Heart right ventricle (tissue), 16 donors: ENCODE results near the gene TMEM239. TPM values are rescaled to one million over a fixed set of nuclear protein-coding genes. Genes with fewer than 3 reads are reported as not detected.

Experiments
- ATAC-seq, 8 donors: fragments of 200-7000 bp; cut with Tn5 transposase; one replicate each; pipeline ENCODE4 v1.9.1; 2020; ENCODE audit warnings: mild to moderate bottlenecking in 8 of 8, moderate library complexity in 8 of 8, moderate number of reproducible peaks in 1 of 8
- DNase-seq, 2 donors: peaks; one replicate each; pipeline ENCODE4 v3.0.0-alpha.2; 2020
- H3K27ac ChIP-seq, 10 donors: fragments of 200-600 bp; sonication (generic) in 2 of 10; one replicate each; pipeline versions ENCODE4 v1.5.0 to v1.8.0; 2020 to 2022; ENCODE audit warnings: mild to moderate bottlenecking in 3 of 10
- H3K27me3 ChIP-seq, 7 donors: fragments of 200-600 bp; one replicate each; pipeline ENCODE4 v1.8.0; 2021 to 2022; ENCODE audit warnings: mild to moderate bottlenecking in 2 of 7
- H3K36me3 ChIP-seq, 9 donors: fragments of 200-600 bp; sonication (generic) in 1 of 9; one replicate each; pipeline versions ENCODE4 v1.5.0 to v1.8.0; 2020 to 2022; ENCODE audit warnings: mild to moderate bottlenecking in 2 of 9
- H3K4me1 ChIP-seq, 9 donors: fragments of 200-600 bp; sonication (generic) in 1 of 9; one replicate each; pipeline versions ENCODE4 v1.5.0 to v1.8.0; 2020 to 2022; ENCODE audit warnings: mild to moderate bottlenecking in 4 of 9
- H3K4me3 ChIP-seq, 10 donors: fragments of 200-600 bp; sonication (generic) in 2 of 10; one replicate each; pipeline versions ENCODE4 v1.5.0 to v1.8.0; 2020 to 2022; ENCODE audit warnings: mild to moderate bottlenecking in 7 of 10, moderate library complexity in 2 of 10
- H3K9me3 ChIP-seq, 11 donors: fragments of 200-600 bp in 10 of 11; sonication (generic) in 2 of 11; one replicate each; pipeline versions ENCODE4 v1.5.0 to v1.8.0; 2013 to 2022; ENCODE audit warnings: mild to moderate bottlenecking in 2 of 11, control low read depth in 1 of 11, moderate library complexity in 1 of 11
- WGBS, 2 donors: extraction: QIAGEN DNeasy Blood & Tissue Kit; methylation state at CpG; one replicate each; pipeline ENCODE4 v1.1.7; 2013; ENCODE audit warnings: inconsistent platforms in 1 of 2; 5-methylcytosine and 5-hydroxymethylcytosine counted together
- intact Hi-C, 10 donors: fragments of 100-400 bp; cut with DNase I; formaldehyde crosslinking; loops; one replicate each; pipeline versions ENCODE4 v1.11.1 to v1.14.2; 2022
- polyA plus RNA-seq, 2 donors: library from polyadenylated mRNA; stranded (reverse); fragments of 200-250 nt; gene quantifications; one replicate each; pipeline ENCODE4 v1.2.3, GENCODE V29; 2013
- total RNA-seq, 10 donors: library from RNA; stranded (reverse); fragmentation: NEBNext Ultra II Directional in 3 of 10; extraction: Animal tissue kit (Norgen Biotek cat#: 25700) in 3 of 10; gene quantifications; one replicate each; pipeline versions ENCODE4 v1.2.1 to v1.2.4, GENCODE V29; 2021 to 2023
- TF ChIP-seq, protein P1 (sequence below), 9 donors: fragments of 200-600 bp; sonication (generic) in 2 of 9; IDR thresholded peaks; one replicate each; pipeline versions ENCODE4 v1.5.0 to v1.8.0; 2021 to 2022; ENCODE audit warnings: antibody characterized with exemption in 9 of 9, mild to moderate bottlenecking in 5 of 9, moderate library complexity in 1 of 9
- donor health status: Arrhythmogenic right ventricular cardiomyopathy.
- donor health status: ischemic (EF 13 %, LVEDD 7.1; RV severe dilation, severe dysfunction).
- donor health status: healthy with polysubstance abuse.
- donor health status: DM: no; HTN: yes; CAD: no.
- donor health status: DM: no; HTN: no; CAD: no.
- donor health status: ischemic (EF 25% LVEDD 6.9; RV normal size, moderate dysfunction).
- donor health status: ischemic (EF 25% LVEDD 5.7; RV mildly dilated, moderate dysfunction).
- donor health status: healthy.
- donor health status: DM: yes; HTN: yes; CAD: no.
- donor health status: Ischemic cardiomyopathy.
- donor health status: ischemic (EF 35%, LVEDD 5.7; RV mildly dilated, moderate dysfunction).
- donor health status: nonischemic (EF 11% LVEDD 7.7; RV severe dilation, severe dysfunction).
- donor health status: DM: yes; HTN: yes; CAD: no.
- donor health status: PGD.
- donor health status: ischemic (EF 29% LVEDD 5.4; RV normal size, mild dysfunction).
- donor health status: nonischemic (EF 23%, LVEDD 6.1; RV moderate dilation, normal function).

Gene TMEM239
- total and polyA plus RNA-seq, 12 donors, result not detected

- H3K9me3 ChIP-seq, result no peaks in the 10 kb centered on the region
- no peak overlapping the region for H3K4me3 ChIP-seq
- WGBS, 2 donors, result 97% methylated on average over 19 of the region's 19 CpGs
- no peak for DNase-seq
- intact Hi-C loops, result loop anchor here in 1 of 10 donors (5.0 kb wide), 1 partner anchor 76 kb away; no protein-coding TSS in a partner anchor
- no peak overlapping the region for H3K27ac ChIP-seq
- H3K27me3 ChIP-seq, result no peaks in the 10 kb centered on the region
- H3K4me1 ChIP-seq, result peaks cover 0 to 23% (median 18%) of the 10 kb centered on the region in 9 donors
- peaks cover 0 to 39% (median 0%) of the 10 kb centered on the region in 9 donors for H3K36me3 ChIP-seq
- ATAC-seq, result no peak
- TF ChIP-seq, protein P1, sequence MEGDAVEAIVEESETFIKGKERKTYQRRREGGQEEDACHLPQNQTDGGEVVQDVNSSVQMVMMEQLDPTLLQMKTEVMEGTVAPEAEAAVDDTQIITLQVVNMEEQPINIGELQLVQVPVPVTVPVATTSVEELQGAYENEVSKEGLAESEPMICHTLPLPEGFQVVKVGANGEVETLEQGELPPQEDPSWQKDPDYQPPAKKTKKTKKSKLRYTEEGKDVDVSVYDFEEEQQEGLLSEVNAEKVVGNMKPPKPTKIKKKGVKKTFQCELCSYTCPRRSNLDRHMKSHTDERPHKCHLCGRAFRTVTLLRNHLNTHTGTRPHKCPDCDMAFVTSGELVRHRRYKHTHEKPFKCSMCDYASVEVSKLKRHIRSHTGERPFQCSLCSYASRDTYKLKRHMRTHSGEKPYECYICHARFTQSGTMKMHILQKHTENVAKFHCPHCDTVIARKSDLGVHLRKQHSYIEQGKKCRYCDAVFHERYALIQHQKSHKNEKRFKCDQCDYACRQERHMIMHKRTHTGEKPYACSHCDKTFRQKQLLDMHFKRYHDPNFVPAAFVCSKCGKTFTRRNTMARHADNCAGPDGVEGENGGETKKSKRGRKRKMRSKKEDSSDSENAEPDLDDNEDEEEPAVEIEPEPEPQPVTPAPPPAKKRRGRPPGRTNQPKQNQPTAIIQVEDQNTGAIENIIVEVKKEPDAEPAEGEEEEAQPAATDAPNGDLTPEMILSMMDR (IDR thresholded peaks at IDR 0.05), result no peak
Measured at GRCh38 chr20:2838170-2838797, 22.1 kb downstream of the TMEM239 start.

DNA sequence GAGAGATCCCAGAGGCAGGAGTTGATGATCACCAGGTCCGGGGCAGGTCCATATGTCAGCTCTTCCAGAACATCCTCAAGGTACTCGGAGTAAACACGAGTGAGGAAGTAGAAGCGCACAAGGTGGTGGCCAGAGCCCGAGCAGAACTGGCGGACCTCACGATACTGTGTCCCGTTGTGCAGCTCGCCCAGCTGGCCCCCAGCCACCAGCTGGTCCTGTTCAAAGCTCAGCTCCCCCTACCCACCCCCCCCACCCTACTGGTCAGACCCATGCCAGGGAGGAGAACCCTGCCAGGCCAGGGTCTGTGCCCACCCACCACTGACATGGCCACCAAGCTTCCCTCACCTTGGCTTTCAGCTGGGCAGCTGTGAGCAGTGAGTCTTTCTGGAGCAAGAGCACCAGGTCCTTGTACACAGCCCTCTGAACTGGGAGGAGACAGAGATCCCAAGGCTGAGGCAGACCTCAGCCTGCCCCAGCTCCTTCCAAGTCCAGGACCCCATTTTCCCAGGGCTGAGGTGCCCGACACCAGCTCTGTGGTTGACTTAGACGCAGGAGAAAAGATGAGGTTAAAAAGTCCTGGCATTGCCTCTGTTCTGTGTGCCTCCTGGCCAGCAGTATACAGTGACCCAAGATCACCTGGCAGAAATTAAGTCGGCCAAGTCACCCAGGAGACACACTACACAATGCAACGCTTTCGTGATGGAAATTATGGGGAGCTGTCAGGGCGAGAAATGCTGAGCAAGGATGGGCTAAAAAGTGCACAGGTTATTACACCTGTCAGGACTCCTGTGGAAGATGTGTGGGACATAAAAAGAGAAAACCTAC, 22.9 kb downstream of the TMEM239 start:
- Histone ChIP-seq H3K36me3 (peaks cover 0 to 45% (median 0%) of the 10 kb centered on the region in 9 donors), H3K4me3 (peak overlapping the region in 1 of 10 donors; percentile 95), H3K27ac (no peak overlapping the region), H3K9me3 (no peaks in the 10 kb centered on the region), H3K27me3 (no peaks in the 10 kb centered on the region), H3K4me1 (peaks cover 0 to 23% (median 18%) of the 10 kb centered on the region in 9 donors)
- ATAC-seq, result no peak
- WGBS, 2 donors, result 94 to 95% methylated on average over 15 of the region's 15 CpGs
- intact Hi-C loops, result loop anchor here in 1 of 10 donors (5.0 kb wide), 1 partner anchor 77 kb away; no protein-coding TSS in a partner anchor
- no peak for DNase-seq
- TF ChIP-seq, protein P1 (IDR thresholded peaks at IDR 0.05), result no peak

DNA sequence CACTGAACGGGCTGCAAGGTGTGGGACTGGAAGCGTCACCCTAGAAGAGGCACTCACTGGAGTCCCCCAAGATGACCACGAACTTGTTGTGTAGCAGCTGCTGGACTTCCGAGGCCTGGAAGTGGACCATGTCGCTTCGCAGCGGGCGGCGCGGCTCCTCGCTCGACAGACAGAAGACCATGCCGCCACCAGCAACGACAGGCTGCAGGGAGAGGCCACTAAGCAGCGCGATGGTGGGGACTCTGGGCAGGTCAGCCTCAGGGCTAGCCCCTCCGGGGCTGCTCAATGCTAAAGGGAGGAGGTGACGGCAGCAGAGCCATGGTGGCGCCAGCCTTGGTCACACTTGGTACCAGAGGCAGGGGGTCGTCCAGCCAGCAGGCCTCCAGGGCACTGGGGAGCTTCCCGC, 23.6 kb downstream of the TMEM239 start:
- Histone ChIP-seq H3K27ac (peak overlapping the region in 9 of 10 donors; percentile 91 to 98 (median 93)), H3K4me1 (peaks cover 0 to 23% (median 18%) of the 10 kb centered on the region in 9 donors), H3K27me3 (no peaks in the 10 kb centered on the region), H3K9me3 (no peaks in the 10 kb centered on the region), H3K36me3 (peaks cover 0 to 44% (median 0%) of the 10 kb centered on the region in 9 donors), H3K4me3 (peak overlapping the region; percentile 73 to 97 (median 90))
- TF ChIP-seq, protein P1 (IDR thresholded peaks at IDR 0.05), result no peak
- intact Hi-C loops, result loop anchor here in 6 of 10 donors (2.0 to 10.0 kb wide), 6 partner anchors 77 to 187 kb away; partner anchors contain the start of genes EBF4 (in 1 of the 6), IDH3B (in 1 of the 6) and NOP56 (in 1 of the 6)
- DNase-seq, result no peak
- no peak for ATAC-seq
- 79 to 81% methylated on average over 21 of the region's 21 CpGs for WGBS, 2 donors
